ENCODE results near the gene PLCL2.

Gene PLCL2

GRCh38 chr3:17038900-17039553, 154.3 kb downstream of the PLCL2 start:
- TF ChIP-seq CTCF (IDR thresholded peaks at IDR 0.05) (no peak), ZFX (IDR thresholded peaks at IDR 0.05; ENCODE audit: borderline replicate concordance) (no peak)
- H3K27ac ChIP-seq = no peak overlapping the region

- H3K27ac ChIP-seq = no peak overlapping the region
- TF ChIP-seq ZFX (IDR thresholded peaks at IDR 0.05; ENCODE audit: borderline replicate concordance) (no peak), CTCF (IDR thresholded peaks at IDR 0.05) (no peak)
Measured at GRCh38 chr3:17039594-17039993, 154.8 kb downstream of the PLCL2 start.

- no peak overlapping the region for H3K27ac ChIP-seq
- TF ChIP-seq ZFX (IDR thresholded peaks at IDR 0.05; ENCODE audit: borderline replicate concordance) (no peak), CTCF (IDR thresholded peaks at IDR 0.05) (no peak)
Measured at GRCh38 chr3:17040322-17040989, 155.7 kb downstream of the PLCL2 start.

- H3K27ac ChIP-seq = no peak overlapping the region
- TF ChIP-seq ZFX (IDR thresholded peaks at IDR 0.05; ENCODE audit: borderline replicate concordance) (no peak), CTCF (IDR thresholded peaks at IDR 0.05) (no peak)
Measured at GRCh38 chr3:17040990-17041377, 156.2 kb downstream of the PLCL2 start.

- TF ChIP-seq CTCF (IDR thresholded peaks at IDR 0.05) (no peak), ZFX (IDR thresholded peaks at IDR 0.05; ENCODE audit: borderline replicate concordance) (no peak)
- H3K27ac ChIP-seq = no peak overlapping the region
Measured at GRCh38 chr3:17044855-17045254, 160.1 kb downstream of the PLCL2 start.

- TF ChIP-seq CTCF (IDR thresholded peaks at IDR 0.05) (no peak), ZFX (IDR thresholded peaks at IDR 0.05; ENCODE audit: borderline replicate concordance) (no peak)
Measured at GRCh38 chr3:17045705-17046104, 160.9 kb downstream of the PLCL2 start.

GRCh38 chr3:17046623-17047022, 161.9 kb downstream of the PLCL2 start:
- H3K27ac ChIP-seq = no peak overlapping the region
- no peak for TF ChIP-seq ZFX (IDR thresholded peaks at IDR 0.05; ENCODE audit: borderline replicate concordance)
- no peak for TF ChIP-seq CTCF (IDR thresholded peaks at IDR 0.05)

More at GRCh38 chr3:17045705-17046104, 160.9 kb downstream of the PLCL2 start:
- no peak overlapping the region for H3K27ac ChIP-seq
